ENCODE data around the gene ALS2.

Gene ALS2

DNA sequence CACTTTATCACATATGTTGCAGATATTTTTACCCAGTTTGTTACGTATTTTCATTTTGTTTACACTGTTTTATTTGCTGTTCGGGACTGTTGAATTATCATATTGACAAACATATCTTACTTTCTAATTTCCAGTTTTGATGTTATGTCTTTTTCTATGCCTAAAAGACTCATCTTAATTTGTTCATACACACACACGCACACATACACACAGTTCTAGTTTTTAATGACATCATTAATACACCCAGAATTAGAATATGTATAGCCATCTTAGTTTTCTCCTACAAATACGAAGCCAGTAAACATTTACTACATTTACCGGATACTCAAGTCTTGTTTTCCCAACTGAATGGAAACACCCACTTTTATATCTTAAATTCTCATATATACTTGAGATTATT lies 29.2 kb downstream of the ALS2 start:
- DNase-seq, result no peak

DNA sequence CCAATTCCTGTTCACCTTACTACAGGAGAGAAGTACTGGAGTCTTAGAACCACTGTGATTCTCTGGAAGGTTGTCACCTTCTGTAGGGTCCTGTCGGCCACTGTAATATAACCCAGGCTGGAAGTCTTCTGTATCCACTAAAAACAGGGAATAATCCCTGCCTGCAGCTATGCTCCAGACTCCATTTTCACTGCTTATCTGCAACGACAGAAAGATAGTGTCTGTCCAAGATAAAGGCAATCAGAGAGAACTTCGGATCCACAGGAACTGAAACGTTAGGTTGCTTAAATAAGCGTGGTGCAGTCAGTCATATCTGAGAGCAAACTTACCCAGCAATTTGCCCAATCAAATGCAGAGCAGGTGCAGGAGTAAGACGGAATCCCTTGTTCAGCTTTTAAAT lies 34.2 kb downstream of the ALS2 start:
- no peak for DNase-seq

DNA sequence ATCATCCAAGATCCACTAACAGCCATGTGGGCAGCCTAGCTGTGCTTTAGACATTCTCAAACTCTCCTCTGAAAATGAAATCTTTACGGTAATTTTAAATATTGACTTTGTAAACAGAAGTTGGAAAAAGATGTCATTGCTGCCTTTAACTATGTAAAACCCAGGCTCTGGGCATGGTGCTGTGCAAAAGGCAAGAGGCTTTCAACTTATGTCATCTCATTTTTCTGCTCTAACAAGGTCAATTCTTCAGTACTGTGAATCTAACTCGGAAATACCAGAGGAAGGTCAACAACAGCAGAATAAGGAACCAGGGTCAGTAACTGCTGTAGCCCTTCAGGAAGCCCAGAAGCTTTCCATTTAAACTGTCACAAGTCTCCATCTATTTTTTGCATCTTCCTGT lies 45.2 kb downstream of the ALS2 start:
- DNase-seq, result no peak

DNA sequence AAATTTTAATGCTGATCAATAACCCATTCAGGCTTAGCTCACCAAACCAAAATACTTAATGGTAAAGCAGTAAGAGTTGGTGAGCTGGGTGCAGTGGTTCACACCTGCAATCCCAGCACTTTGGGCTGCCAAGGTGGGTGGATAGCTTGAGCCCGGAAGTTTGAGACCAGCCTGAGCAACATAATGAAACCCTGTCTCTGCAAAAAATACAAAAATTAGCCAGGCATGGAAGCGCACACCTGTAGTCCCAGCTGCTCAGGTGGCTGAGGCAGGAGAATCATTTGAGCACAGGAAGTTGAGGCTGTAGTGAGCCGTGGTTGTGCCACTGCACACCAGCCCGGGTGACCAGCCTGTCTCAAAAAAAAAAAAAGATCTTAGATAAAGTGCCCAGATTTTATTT lies 46.6 kb downstream of the ALS2 start:
- DNase-seq, result no peak

DNA sequence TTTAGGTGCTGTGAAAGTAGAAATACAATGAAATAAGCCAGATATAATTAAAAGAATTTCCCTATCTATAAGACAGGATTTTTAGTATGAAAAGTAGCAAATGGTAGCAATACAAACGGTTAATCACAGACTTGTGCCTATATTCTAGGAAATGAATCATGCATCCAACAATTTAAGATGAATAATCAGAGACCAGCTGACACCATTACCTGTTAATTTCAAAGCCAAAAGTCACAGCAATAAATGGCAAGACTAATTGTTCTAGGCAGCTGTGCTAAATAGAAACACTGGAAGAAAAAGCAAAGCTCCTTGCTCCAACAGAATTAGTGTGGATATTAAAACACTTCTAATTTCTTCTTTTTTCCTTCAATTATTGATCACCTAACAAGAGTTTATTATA lies 47.2 kb downstream of the ALS2 start:
- DNase-seq, result no peak

DNA sequence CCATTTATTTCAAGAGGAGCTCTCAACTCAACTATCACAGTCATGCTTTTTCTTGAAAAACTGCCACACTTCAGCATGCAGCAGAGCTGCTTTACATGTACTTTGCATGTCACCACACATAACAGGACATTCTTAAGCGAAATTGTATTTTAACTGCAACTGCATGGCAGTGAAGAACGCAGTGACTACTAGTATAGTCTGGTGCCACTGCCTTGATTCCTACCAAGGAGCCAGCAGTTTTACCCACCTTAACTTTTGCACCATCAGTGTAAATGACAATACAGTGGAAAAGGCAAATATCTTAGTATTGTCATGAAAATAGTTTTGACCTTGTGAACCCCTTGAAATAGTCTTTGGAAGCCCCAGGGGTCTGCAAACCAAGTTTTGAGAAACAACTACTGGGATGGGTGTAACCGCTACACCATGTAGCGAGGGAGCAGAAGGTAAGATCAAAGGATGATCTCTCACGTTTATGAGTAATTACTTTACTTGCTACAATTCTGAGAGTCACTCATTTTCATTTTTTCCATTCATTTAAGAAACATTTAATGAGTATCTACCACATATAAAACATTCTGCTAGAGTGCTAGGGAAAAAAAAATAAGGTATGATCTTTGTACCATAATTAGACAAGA lies 50.0 kb downstream of the ALS2 start:
- DNase-seq, result no peak

DNA sequence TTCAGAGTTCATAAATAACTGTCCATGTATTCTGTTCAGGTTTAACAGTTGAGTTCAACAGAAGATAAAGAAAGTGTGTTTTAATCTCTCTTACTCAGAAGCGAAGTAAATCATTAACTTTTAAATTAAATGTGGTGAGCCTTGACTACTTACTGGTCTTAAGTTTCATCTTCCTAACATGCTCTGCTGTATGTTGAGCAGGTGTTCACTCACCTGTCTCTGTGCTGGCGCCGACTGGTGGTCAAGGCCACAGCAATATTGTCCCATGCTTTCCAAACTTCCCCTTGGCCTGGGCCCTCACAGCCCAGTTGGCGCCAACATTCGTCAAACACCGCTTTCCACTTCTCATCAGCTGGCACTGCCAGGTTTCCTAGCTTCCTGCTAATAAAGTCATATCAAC lies 65.3 kb downstream of the ALS2 start:
- DNase-seq, result no peak

DNA sequence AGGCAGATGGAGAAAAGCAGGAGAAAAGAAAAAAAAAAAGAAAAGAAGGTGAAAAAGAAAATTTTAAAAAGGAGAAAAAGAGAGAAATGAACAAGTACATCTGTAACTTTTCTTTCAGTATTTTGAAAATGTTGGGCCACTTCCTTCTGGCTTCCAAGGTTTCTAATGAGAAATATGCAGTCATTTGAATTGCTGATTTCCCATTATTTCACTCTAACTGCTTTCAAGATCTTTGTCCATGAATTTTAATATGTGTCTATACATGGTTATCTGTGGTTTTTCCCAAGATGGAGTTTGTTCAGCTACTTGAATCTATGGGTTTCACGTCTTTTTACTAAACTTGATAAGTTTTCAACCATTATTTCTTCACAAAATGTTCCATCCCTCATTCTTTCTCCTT lies 68.0 kb downstream of the ALS2 start:
- DNase-seq, result no peak

DNA sequence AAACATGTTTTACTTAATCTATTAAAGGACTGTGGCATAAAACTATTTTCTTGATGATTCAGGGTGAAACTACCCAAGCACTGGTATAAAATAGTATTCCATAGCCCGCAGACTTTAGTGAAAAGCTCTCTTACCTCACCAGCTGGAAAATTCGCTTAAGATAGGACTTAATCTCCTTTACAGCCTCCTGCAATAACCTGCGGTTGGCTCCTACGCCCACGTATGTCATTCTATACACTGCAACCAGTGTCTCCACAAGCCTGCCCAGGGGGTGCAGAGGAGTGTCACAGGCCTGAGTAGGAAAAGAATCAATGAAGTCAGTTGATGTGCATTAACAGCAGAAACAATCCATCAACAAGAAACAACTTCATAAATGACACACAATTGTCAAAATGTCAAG lies 71.0 kb downstream of the ALS2 start:
- no peak for DNase-seq

DNA sequence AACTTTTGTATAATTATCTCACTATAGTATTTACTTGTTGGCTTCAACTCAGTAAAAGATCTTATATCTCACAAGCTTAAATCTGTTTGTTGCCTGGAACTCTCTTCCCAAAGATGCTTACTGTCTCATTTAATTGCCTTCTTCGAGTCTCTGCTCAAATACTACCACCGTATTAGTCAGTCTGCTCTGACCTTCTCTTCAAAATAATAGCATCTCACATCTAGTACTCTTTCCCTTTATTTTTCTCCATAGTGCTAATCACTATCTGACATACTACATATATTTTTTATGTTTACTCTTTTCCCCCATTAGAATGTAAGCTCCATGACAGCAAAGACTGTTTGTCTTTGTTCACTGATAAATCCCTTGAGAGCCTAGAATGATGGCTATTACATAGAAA lies 71.7 kb downstream of the ALS2 start:
- DNase-seq, result no peak

DNA sequence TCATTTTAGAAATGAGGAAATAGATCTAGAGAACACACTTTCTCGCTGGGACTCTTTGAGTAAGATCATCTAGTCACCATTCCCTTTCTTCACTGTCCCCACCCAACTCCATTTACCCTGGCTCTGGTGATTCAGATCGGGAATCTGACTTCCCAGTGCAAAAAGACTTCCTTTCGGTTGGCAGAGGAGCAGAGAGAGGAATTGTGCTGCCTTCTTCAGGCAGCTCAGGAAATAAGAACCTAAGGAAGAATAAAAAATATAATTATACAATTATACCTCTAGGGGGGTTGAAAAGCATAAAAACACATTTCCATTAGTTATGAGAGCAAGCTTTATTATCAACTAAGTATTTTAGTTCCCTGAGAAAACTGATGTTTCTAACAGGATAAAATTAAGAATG lies 73.0 kb downstream of the ALS2 start:
- no peak for DNase-seq

DNA sequence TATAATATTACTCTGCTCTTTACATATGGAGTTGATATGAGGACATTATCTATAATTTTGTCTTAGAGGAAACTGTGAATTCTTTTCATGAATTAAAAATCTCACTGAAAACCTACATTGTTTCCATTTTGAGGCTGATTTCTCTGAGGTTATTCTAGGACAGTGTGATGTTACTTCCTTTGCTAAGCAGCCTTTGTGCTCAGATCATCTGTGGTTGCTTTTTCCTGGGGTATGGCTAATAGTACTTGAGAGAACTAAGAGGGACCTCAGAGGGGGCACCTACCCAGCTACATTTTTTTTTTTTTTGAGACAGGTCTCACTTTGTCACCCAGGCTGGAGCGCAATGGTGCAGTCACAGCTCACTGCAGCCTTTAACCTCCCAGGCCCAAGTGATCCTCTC lies 73.6 kb downstream of the ALS2 start:
- no peak for DNase-seq

DNA sequence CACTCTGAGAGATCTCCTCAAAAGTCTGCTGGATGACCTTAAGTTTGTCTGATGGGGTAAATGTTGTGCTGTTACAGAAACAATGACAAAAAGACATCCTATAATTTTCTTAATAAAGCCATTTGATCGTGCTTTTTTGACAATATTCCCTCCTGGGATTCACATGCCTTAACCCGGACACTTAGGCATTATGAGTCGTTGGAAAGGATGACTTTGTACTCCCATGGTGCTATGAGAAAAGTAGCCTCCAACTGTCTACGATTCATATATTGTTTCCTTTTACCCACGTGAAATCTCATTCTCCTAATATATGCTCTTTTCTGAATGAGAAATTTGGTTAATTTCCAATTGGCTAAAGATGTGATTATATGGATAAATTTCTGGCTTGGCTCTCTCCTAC lies 76.2 kb downstream of the ALS2 start:
- DNase-seq, result no peak

DNA sequence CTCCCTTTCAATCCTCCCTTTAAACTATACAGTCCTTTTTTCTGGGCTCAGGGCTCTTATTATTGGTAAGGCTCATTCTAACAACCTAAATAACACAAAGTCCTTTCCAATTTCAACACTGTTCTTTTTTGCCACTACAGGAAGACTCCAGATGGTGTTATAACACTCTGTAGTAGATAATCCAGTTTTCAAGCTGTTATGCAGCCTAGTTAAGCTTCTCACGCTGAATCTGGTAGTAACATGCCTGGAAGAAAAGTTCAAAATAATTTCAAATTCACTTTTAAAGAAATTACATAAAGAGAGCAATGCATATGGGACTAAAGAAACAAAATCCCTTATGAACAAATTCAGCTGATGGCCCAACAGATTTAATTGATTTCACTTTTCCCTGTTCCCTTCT lies 79.1 kb downstream of the ALS2 start:
- DNase-seq, result no peak

DNA sequence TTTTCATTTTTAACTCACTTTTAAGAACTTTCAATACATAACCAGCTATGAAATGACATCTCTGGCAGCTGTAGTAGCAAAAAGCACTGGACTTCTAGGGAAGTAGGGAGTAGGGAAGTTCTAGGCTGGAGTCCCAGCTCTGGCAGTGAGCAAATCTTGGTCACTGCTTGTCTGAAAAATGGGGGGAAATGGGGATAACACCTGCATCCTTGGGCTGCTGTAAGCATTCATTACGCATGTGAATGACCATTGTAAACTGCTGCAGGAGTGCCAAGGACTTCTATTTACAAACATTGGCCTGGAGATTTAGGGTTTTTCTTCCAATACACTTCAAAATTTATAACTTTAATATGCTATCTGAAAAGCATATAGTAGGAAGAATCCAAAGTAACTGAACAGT lies 81.3 kb downstream of the ALS2 start:
- DNase-seq, result no peak

DNA sequence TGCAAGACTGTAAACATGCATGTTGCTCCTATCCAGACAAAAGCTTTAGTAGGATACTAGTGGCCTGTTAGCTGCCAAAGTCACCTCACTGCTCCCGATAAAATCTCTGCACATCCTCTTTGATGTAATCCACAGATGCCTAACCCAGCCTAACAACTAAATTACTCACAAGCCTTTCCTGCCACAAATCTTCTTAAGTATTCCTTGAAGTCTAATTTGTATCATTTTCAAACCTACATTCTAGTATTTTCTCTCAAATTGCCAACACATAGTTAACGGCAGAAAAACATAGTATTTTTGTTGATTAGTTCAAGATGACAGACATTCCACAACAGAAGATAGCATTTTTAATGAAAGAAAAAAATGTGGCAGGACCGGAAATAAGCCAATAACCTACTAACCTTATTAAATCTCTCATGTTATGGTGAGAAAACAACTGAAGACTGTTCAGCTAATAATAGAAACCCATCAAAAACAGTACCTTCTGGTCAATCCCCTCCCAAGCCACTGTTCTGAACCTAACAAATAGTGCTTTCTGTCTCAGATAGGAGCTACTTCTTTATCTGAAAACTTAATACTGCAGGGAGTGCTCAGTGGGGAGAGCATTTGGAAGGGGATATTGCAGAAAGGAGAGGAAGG lies 82.0 kb downstream of the ALS2 start, which contains the start of gene MPP4:
TSS of gene MPP4 (minus strand) at position 57 of the 639 bp plus-strand sequence. CDS start 4,690 bp downstream, outside the sequence.
- no peak for DNase-seq

DNA sequence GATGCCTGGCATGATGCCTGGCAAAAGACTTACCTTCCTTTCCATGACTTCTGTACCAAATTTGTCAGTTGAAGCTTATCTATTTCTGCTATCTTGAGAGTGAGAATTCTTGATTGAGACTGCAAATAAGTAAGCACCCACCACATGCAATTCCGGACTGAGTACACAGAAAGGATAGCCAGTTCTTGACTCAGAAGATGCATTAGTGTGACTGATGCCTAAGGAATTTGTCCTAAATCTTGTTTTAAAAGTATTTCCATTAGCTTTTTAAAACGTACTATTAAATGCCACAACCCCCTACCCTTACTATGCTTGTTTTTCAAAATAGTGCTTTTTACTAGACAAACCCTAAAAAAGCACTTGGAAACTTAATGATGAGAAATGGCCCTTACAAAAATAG lies 82.8 kb downstream of the ALS2 start:
- DNase-seq, result no peak

DNA sequence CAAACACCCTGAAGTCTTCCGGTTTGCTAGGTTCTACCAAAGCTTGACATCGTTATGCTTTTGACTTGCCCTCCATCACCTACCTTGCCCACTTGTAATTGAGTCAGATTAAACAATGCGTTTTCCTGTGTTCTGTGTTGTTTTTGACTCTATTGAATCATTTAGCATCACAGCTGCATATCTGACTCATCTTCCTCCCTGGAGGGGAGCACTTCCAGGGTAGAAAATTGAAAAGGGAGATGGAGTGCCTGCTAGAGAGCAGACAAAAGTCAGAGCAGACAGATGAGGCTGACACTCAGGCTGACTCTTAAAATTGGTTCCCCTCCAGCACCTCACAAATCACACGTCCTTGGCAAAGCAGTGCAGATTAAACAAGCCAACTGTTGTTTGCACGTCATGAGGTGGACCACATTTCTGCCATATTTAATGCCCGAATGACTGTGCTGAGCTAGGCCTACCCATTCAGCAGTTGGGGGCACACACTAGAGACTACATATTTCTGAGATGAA lies 84.5 kb downstream of the ALS2 start:
- DNase-seq, result no peak

DNA sequence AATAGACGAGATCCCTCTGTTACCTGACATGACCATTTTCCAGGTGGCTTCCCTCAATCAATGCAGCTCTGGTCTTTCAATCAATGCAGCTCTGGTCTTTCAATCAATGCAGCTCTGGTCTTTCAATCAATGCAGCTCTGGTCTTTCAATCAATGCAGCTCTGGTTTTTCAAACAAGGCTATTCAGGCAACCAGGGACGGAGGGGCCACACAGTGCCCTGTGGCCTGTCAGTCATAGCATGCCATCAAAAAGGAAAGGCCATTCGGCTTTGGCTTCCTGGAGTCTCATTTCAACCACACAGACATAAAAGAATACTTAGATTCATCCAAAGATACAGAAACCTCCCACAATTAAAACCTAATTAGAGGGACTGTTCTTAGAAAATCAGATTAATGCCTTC lies 95.6 kb downstream of the ALS2 start:
- no peak for DNase-seq

DNA sequence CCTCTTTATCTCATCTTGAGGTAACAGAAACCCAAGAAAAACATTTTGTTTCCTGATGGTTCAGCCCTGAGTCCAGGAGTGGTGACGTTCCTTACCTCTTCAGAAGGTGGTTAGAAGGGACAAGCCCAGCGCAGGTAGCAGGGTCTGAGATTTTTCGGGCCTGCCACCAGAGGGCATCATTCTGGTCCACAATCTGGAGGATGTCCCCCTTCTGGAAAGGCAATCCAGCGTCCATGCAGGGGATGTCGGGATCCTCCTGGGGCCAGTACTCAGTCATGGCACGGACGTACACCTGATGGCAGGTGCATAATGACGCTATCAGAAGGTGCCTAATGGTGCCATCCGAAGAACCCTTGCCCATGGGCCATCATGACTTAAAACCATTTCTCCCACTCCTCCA lies 100.0 kb downstream of the ALS2 start:
- DNase-seq, result no peak

DNA sequence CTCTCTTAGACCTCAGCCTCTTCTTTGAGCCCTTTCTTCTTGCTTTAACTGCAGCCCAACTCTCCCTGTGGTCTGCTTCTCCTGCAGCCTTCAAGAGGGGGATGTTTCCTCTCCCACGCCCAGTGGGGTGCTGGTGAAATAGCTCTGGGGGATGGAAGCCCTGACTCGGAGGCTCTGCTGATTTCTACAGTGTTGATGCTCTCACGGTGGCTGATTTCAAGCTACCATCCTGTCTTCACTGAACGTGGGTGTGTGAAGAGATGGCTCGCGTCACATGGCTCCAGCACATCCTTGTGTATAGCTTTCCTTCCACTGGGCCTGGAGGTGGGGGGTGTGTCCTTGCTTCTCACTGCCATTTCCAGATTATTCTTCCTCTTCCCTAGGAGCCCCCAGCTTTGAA lies 102.3 kb downstream of the ALS2 start:
- DNase-seq, result no peak

DNA sequence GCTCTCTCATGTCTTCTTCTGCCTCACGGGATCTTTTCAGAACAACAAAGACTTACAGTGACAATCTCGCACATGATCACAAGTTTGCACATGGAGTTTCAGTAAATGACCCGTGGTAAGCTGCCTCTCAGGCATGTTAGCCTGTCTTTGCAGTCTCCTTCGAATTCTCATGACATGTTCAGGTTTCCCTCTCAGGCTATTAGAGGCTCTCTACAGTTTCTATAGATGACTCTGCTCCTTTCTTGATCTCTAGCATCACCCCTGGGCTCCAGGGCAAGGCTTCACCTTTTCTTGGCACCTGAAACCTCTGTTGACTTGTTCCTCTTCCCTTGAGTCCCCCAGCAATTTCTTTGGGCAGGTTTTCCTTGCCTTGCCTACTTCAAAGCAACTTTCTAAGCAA lies 105.3 kb downstream of the ALS2 start:
- no peak for DNase-seq

DNA sequence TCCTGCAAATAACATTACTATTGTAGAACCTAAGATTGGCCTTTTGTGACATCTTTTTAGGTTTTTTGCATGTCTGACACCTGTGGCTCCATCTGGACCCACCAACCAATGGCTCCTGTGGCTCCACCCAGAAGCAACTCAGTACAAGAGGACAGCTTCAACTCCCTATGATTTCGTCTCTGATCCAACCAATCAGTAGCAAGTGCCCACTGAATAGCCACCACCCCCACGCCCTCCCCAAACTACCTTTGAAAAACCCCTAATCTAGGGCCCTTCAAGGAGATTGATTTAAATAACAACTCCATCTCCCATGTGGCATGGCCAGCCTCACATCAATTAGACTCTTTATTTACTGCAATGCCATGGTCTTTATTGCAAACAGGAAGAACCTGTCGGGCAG lies 105.9 kb downstream of the ALS2 start:
- DNase-seq, result no peak

DNA sequence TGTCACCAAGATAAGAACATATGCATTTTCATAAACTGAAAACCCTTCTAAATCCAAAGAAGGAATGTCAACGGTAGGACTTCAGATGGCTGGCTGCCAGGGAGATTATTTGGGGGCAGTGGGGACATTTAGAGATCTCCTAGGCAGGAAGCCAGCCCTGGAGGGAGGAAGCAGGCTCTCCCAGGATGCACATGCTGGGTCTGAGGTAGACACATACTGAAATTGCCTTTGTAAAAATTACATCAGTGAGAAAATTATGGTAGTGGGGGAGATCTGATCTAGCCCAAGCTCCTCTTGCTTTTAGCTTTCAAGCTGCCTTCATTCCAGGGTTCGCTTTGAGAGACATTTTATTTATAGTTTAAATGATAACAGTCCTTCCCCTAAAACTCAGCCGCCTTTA lies 106.4 kb downstream of the ALS2 start:
- no peak for DNase-seq

DNA sequence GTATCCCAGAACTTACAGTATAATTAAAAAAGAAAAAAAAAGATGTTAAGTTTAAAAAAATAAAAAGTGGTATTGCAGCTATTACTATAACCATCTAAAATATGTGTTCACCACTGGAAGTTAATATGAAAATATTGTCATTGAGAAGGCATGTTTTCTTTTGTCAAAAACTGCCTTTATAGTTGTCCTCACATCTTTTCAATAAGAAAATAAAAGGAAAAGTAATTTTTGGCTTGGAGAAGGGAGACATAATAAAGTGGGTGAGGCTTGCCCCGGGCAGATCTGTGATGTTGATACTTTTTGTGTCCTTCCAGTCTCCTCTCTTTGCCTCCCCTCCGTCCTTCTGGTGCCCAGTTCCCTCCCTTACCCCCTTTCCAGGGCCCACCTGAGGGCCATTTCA lies 107.2 kb downstream of the ALS2 start:
- DNase-seq, result no peak
